Type B pancreatic cell (in vitro differentiated cells): Measurements from ENCODE around the gene P2RY4. TPM values are rescaled to one million over a fixed set of nuclear protein-coding genes. Genes with fewer than 3 reads are reported as not detected.
"Not testable (repeated sequence)": the region's sequence is repeated elsewhere in the genome, so short reads cannot be mapped to it uniquely, and the experiment has no call there.

Experiments
- DNase-seq: peaks from one replicate; pipeline ENCODE4 v3.0.0; 2021; ENCODE audit warnings: mixed read lengths; ENCODE audit not compliant: unreplicated experiment; ENCODE audit errors: extremely low spot score
- H3K27ac Mint-ChIP-seq: 2 replicates; pipeline ENCODE4 v1.8.0; 2021; ENCODE audit warnings: mild to moderate bottlenecking, mixed read lengths
- H3K27me3 Mint-ChIP-seq: 2 replicates; pipeline ENCODE4 v1.8.0; 2021; ENCODE audit warnings: mixed read lengths
- H3K36me3 Mint-ChIP-seq: 2 replicates; pipeline ENCODE4 v1.8.0; 2021; ENCODE audit warnings: mixed read lengths
- H3K4me1 Mint-ChIP-seq: one replicate; pipeline ENCODE4 v1.8.0; 2021; ENCODE audit warnings: mixed read lengths; ENCODE audit not compliant: unreplicated experiment
- H3K4me3 Mint-ChIP-seq: 2 replicates; pipeline ENCODE4 v1.8.0; 2021; ENCODE audit warnings: mild to moderate bottlenecking, mixed read lengths
- H3K9me3 Mint-ChIP-seq: 2 replicates; pipeline ENCODE4 v1.8.0; 2021; ENCODE audit warnings: mixed read lengths
- total RNA-seq: library from RNA; stranded (reverse); gene quantifications from 2 replicates; pipeline ENCODE4 v1.2.1, GENCODE V29; 2021; ENCODE audit warnings: low replicate concordance
- TF ChIP-seq, protein P1 (sequence below): fragments of 200-600 bp; sonication (generic); conservative IDR thresholded peaks from 2 replicates; pipeline ENCODE4 v1.5.0; 2021; ENCODE audit warnings: antibody characterized with exemption, mild to moderate bottlenecking

Gene P2RY4
- total RNA-seq, 1 donor from 2014 or later, result not detected

DNA sequence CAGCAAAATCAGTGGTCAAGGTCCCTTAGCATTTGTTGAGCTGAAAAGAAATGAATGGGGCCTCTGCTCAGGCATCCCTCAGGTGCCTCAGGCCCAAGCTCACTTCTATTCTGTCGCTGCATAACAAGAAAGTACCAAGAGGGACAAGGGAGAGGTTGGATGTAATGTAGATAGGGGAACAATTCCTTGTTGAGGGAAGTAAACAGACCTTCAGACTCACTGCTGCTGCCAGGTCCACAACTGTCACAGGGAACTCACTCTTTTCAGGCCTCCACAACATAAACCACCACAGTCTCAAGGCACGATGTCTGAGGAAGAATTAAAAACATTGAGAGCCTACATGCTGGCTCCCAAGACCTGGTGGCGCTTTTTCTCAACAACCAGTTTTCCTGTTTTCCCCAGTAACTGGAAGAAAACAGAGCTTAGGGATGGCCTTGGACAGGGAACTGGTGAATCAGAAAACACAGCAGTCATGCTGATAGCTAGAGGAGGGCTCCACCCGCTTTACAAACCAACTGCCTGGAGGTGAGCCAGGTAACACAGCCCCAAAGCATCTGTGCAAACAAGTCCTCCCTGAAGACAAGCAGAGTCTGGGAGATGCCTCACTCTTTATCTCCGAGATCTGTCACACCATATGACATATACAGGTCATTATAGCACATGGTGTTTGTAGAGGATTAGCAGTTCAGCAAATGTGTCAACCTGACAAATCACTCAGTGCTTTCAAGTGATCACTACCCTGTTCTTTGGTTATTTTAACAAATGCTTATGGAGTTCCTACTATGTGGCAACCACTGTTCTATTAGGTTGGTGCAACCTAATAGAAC lies 39.9 kb downstream of the P2RY4 start:
- H3K4me1 Mint-ChIP-seq, result no peaks in the 10 kb centered on the region
- H3K27me3 Mint-ChIP-seq, result peaks cover 3% of the 10 kb centered on the region
- no peak overlapping the region for H3K27ac Mint-ChIP-seq
- DNase-seq, result no peak
- H3K9me3 Mint-ChIP-seq, result no peaks in the 10 kb centered on the region
- TF ChIP-seq, protein P1, sequence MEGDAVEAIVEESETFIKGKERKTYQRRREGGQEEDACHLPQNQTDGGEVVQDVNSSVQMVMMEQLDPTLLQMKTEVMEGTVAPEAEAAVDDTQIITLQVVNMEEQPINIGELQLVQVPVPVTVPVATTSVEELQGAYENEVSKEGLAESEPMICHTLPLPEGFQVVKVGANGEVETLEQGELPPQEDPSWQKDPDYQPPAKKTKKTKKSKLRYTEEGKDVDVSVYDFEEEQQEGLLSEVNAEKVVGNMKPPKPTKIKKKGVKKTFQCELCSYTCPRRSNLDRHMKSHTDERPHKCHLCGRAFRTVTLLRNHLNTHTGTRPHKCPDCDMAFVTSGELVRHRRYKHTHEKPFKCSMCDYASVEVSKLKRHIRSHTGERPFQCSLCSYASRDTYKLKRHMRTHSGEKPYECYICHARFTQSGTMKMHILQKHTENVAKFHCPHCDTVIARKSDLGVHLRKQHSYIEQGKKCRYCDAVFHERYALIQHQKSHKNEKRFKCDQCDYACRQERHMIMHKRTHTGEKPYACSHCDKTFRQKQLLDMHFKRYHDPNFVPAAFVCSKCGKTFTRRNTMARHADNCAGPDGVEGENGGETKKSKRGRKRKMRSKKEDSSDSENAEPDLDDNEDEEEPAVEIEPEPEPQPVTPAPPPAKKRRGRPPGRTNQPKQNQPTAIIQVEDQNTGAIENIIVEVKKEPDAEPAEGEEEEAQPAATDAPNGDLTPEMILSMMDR, result no peak
- H3K36me3 Mint-ChIP-seq, result no peaks in the 10 kb centered on the region
- H3K4me3 Mint-ChIP-seq, result no peak overlapping the region

DNA sequence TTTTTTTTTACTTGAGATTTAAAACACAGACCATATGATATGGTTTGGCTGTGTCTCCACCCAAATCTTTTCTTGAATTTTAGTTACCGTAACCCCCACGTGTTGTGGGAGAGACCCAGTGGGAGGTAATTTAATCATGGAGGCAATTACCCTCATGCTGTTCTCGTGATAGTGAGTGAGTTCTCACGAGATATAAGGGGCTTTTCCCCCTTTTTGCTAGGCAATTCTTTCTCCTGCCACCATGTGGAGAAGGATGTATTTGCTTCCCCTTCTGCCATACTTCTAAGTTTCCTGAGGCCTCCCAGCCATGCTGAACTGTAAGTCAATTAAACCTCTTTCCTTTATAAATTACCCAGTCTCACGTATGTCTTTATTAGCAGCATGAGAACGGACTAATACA lies 50.4 kb downstream of the P2RY4 start:
- H3K9me3 Mint-ChIP-seq, DNase-seq, H3K27ac Mint-ChIP-seq, H3K4me1 Mint-ChIP-seq, H3K36me3 Mint-ChIP-seq, H3K4me3 Mint-ChIP-seq, H3K27me3 Mint-ChIP-seq: not testable (repeated sequence)

DNA sequence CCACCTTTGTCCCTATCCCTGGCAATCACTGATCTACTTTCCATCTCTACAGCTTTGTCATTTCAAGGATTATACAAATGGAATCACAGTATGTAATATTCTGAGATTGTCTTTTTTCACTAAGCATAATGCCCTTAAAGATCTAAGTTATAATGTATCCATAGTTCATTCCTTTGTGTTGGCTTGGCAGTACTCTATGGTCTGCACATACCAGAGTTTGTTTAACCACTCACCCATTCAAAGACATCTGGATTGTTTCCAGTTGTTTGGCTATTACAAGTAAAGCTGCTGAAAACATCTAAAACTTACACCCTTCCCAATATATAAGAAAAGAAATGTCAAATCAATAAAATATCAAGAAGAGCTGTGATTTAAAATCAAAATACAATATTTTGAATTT lies 51.5 kb downstream of the P2RY4 start:
- DNase-seq, result no peak

More for the DNA sequence above, 51.5 kb downstream of the P2RY4 start:
- H3K4me3 Mint-ChIP-seq, result no peak overlapping the region
- peaks cover 9% of the 10 kb centered on the region for H3K27me3 Mint-ChIP-seq
- H3K36me3 Mint-ChIP-seq, result no peaks in the 10 kb centered on the region
- H3K27ac Mint-ChIP-seq, result no peak overlapping the region
- peaks cover 5% of the 10 kb centered on the region for H3K9me3 Mint-ChIP-seq
- H3K4me1 Mint-ChIP-seq, result no peaks in the 10 kb centered on the region
- TF ChIP-seq, protein P1, result no peak

Other genes starting within 250 kb of the P2RY4 start
- not detected in 2 replicates for gene AWAT2, start 210.3 kb downstream of the P2RY4 start, total RNA-seq
- not detected in 2 replicates for gene OTUD6A, start 197.7 kb downstream of the P2RY4 start, total RNA-seq
- gene IGBP1, start 126.8 kb downstream of the P2RY4 start, total RNA-seq, result 60.3 and 60.4 TPM in 2 replicates
- not detected in 2 replicates for gene DGAT2L6, start 82.7 kb downstream of the P2RY4 start, total RNA-seq
- not detected in 2 replicates for gene AWAT1, start 25.5 kb downstream of the P2RY4 start, total RNA-seq
- gene ARR3, start 8.1 kb upstream of the P2RY4 start, total RNA-seq, result not detected in 2 replicates
- gene RAB41, start 22.0 kb upstream of the P2RY4 start, total RNA-seq, result not detected in 2 replicates
- gene PDZD11, start 29.7 kb upstream of the P2RY4 start, total RNA-seq, result 41.5 and 44.0 TPM in 2 replicates
- 8.6 and 29.8 TPM in 2 replicates for gene KIF4A, start 29.9 kb upstream of the P2RY4 start, total RNA-seq
- 2.0 and 4.0 TPM in 2 replicates for gene GDPD2, start 163.1 kb upstream of the P2RY4 start, total RNA-seq
- 41.8 and 44.9 TPM in 2 replicates for gene DLG3, start 184.6 kb upstream of the P2RY4 start, total RNA-seq